Stimulated activated CD8-positive, alpha-beta memory T cell treated with anti-CD3 and anti-CD28 coated beads, Interleukin-4, amount 100 ng/mL, for 1 hour (primary cell): ENCODE results near the gene LPCAT2.
"Not testable (repeated sequence)": the region's sequence is repeated elsewhere in the genome, so short reads cannot be mapped to it uniquely, and the experiment has no call there.

Experiments used
- DNase-seq, 2 donors: peaks; one replicate each; pipeline ENCODE4 v3.0.0-alpha.2; 2020; ENCODE audit warnings: low read depth in 2 of 2, low spot score in 1 of 2

The LPCAT2 gene

DNA sequence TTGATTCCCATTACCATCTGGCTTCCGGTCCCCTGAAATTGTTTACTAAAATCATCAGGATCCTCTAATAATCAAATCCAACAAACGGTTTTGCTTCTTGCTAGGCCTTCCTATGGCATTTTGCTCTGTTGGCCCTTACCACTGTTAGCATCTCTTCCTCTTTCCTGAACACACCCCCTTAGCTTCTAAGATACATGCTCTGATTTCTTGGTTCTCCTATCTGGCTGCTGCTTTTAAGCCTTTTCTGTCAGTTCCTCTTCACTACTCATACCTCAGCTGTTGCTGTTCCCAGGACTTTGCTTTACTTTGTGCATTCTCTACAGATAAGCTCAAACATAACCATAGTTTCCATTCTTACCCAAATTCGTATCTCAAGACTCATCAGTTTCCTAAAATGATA lies 69.0 kb downstream of the LPCAT2 start:
- DNase-seq = no peak

DNA sequence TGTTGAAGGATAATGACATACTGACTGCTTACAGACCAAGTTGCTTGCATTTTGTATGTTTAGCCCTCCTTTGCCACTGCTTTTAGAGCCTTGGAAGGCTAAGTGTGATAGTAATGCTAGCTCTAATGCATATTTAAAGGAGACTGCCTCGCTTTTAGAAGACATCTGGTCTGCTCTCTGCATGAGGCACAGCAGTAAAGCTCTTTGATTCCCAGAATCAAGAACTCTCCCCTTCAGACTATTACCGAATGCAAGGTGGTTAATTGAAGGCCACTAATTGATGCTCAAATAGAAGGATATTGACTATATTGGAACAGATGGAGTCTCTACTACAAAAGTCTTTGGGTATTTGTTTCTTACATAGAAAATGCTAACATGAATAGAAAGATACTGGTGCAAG lies 76.8 kb downstream of the LPCAT2 start:
- DNase-seq = no peak

DNA sequence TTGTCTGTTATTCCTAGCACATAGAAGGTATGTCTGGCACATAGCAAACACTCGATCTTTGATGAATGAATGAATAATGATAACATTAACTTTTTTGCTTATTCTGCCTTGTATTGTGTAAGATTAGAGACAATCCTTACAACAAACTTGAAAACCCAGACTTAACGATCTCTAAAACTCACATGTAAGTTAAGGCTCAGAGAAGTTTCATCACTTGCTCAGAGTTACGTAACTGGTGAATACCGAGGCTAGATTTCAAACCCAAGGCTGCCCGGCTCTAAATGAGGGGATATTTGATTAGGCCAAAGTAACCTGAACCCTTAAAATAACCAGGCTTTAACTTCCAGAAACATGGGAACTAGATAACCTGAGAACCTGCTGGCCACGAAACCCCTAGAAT lies 79.9 kb downstream of the LPCAT2 start:
- no peak for DNase-seq

DNA sequence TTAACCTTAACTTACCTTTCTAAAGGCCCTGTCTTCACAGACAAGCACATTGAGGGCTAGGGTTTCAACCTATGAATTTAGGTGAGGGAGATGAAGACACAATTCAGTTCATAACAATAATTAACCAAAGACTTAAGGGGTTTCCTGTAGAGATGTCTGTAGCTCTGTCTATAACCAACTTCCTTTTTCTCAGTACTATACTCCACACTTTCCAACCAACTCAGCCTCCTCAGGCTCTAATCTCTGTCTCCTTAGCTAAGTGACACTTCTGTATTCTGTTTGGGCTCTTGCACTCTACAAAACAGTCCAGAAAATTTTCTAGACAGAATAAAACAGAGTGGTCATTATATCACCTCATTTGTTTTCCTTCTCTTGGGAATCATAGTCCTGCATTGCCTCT lies 83.4 kb downstream of the LPCAT2 start:
- no peak for DNase-seq

DNA sequence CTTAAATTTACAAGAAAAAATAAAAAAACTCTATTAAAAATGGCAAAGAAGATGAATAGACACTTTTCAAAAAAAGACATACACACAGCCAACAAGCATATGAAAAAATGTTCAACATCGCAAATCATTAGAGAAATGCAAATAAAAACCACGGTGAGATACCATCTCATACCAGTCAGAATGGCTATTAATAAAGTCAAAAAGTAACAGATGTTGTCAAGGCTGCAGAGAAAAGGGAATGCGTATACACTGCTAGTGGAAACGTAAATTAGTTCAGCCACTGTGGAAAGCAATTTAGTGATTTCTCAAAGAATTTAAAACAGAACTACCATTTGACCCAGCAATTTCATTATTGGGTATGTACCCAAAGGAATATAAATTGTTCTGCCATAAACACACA lies 89.1 kb downstream of the LPCAT2 start:
- DNase-seq = no peak

DNA sequence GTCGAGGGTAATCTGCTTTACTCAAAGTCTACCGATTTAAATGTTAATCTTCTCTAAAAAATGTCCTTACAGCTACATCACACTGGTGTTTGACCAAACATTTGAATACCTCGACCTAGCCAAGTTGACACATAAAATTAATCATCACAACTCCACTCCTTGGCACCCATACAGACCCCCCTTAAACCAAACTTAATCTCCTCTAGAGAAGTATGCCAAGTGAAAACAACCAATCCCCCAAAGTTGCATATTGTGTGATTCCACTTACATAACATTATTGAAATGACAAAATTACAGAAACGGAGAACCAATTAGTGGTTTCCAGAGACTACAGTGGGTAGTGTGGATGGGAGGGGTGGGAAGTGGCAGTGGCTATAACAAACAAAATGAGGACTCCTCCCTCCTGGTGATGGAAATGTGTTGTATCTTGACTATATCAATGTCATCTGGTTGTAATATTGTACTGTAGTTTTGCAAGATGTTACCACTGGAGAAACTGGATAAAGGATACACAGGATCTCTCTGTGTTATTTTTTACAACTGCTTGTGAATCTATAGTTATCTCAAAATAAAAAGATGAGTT lies 97.0 kb downstream of the LPCAT2 start:
- no peak for DNase-seq

DNA sequence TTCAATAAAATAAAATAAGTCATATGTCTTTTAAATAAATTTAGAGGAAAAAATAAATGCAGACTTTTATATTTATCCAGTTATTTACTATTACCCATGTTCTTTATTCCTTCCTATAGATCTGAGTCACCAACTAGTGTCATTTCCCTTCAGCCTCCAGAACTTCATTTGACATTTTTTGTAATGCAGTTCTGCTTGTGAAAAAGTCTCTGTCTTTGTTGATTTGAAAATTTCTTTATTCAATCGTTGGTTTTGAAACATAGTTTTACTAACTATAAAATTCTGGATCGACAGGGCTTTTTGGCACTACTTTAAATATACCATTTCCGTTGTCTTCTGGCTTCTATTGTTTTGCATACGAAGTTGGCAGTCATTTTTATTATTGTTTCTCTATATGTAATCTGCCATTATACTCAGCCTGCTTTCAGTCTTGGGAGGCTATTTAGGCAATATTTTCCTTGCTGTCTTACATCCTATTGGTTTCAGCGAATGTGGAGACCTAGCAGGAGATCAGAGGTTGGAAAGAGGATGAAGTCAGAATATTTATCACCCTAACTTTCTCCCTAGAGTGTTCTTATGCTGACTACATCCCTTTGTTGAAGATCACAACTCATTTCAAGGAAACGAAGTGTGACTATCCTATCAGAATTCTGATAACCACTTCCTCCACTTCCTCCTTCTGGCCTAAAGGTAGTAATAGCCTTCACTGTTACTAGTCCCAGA lies 104.9 kb downstream of the LPCAT2 start:
- no peak for DNase-seq

DNA sequence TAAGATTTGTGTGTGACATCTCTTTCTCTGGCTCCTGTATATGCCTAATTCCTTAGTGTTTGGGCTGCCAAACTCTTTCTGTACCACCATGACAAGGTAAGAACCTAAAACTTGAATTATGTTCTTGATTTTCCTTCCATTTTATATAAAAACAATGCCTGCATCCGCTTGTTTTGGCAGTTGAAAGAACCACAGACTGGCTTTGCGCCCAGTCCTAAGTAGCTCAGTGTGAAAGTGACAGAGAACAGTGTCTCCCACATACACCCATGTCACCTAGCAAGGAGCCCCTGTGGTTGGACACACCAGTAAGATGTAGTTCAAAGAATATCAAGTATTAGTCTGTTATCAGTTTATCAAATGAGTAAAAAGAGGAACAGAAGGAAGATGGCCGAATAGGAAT lies 106.2 kb downstream of the LPCAT2 start:
- no peak for DNase-seq

DNA sequence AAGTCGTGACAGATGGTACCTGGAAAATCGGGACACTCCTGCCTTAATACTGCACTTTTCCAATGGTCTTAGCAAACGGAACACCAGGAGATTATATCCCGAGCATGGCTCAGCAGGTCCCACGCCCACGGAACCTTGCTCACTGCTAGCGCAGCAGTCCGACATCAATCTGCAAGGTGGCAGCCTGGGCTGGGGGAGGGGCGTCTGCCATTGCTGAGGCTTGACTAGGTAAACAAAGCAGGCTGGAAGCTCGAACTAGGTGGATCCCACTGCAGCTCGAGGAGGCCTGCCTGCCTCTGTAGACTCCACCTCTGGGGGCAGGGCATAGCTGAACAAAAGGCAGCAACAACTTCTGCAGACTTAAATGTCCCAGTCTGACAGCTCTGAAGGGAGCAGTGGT lies 106.8 kb downstream of the LPCAT2 start:
- DNase-seq = not testable (repeated sequence)

DNA sequence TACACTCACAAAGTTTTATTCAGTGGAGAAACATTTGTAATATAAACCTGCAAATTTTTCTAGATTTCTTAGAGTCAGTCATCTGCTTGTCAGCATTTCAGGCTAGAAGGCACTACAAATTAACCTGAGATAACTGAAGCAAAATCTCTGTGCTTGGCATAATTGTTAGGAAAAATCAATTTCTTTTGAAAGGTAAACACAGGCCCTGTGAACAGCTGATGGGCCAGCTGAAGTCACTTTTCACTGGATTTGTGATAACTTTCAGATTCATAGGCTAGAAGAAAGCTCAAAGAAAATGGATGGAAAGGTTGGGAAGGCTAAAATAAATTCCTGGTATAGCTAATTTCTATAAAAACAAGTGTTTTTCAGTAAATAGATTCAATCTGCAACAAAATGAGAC lies 112.9 kb downstream of the LPCAT2 start:
- no peak for DNase-seq

DNA sequence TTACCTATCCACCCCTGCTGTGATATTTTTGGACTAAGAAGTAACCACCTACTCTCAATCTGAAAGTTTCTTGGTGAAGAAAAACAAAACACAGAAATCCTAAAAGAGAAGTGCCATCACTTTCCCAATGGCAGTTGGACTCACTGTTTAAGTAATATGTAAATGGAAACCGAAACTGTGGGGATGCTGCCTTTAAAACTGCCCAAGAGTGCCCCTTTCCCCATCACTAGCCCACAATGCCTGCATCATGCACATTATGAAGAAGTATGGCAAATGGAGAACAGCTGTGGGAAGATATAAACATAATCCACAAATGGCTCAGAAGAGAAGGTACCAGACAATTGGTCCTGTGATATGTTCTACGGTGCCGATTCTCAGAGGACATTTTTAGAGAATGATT lies 113.4 kb downstream of the LPCAT2 start:
- no peak for DNase-seq

DNA sequence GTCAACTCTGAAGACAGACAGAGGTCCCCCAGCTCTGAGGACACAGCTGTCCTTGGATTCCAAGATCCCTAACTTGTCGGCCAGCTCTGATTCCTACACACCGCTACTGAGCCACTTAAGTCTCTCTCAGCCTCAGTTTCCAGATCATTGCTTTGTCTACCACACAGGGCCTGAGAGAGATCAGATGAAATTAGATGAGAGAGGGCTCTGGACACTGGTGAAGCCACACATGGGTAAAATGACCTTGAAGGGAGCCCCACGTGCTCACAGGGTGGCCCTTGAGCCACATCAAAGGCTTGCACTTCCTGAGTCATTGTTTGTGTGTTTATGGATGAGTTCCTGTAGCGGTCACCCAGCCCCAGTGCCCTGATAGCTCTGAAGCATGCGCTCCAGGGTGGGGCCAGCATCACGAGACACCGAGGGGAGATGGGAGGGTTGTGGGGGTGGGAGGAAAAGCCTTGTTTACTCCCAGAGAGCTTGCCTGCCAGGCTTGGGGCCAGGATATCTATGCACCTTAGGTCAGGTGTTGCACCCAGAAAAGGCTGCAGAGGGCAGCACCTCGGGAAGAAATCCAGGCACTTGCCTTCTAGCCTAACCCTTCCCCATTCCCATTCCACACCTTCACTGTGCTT lies 114.2 kb downstream of the LPCAT2 start:
- no peak for DNase-seq

DNA sequence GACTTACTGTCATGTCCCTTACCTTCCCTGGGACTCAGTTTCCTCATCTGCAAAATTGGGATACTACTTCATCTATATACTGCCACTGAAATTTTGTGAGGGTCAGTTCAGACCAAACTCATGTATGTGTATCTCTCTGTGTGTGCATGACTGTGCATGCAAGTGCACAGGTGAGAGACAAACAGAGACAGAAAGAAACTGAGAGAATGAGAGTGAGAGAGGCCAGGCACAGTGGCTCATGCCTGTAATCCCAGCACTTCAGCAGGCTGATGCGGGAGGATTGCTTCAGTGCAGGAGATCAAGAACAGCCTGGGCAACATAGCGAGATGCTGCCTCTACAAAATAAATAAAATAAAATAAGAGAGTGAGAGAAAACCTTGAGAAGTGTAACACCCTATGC lies 114.8 kb downstream of the LPCAT2 start:
- no peak for DNase-seq

DNA sequence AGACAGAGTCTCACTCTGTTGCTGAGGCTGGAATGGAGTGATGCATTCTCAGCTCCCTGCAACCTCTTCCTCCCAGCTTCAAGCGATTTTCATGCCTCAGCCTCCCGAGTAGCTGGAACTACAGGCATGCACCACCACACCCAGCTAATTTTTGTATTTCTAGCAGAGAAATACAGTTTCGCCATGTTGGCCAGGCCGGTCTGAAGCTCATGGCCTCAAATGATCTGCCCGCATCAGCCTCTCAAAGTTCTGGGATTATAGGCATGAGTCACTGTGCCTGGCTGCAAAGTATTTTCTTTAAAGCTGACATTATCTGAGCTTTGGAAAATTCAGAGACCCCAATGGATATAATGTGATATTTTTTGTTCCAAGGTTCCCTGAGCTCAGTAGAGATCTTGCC lies 115.8 kb downstream of the LPCAT2 start:
- no peak for DNase-seq

DNA sequence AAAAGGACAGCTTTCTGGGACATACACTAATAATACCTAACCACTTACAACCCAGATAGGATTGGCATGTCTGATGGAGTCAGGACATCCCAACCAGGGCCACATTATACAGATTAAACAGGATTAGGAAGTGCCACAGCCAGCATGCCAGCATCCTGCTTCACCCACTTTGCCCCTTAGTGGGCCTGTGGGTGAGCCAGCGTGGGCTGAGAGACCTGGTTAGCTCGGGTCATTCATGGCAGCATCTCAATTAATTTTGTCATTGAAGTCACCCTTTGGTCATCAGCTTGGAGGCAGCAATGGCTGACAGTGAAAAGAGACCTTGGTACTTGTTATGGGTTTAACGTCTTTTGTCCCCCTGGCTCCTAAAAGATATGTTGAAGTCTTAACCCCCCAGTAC lies 117.0 kb downstream of the LPCAT2 start:
- no peak for DNase-seq

DNA sequence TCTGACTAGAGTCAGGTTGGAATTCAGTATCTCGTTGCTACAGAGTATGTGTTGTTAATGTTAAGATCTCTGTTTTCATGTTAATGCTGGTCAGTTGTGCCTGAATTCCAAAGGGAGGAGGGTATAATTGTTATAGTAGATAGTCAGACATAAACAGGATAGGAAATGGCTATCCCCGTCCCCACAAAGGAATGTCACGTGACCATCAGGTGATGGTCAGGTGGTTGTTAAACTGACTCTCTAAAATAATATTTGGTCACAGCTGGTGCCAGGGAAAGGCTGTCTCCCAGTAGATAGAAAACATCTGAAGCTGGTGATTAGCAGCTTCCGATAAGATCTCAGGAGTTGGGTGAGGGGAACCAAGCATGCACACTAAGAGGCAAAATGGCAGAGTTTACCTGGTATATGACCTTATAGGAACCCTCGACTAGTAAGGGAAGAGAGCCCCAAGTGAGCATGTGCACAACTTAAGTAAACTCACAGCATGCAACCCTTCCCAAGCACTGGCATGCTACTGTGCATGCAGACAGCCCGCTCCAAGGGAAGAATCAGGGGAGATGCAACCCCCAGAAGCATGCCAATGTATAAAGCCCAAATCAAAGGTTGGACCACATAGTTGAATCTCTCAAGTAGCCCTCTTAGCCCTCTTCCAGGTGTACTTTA lies 119.6 kb downstream of the LPCAT2 start:
- no peak for DNase-seq

DNA sequence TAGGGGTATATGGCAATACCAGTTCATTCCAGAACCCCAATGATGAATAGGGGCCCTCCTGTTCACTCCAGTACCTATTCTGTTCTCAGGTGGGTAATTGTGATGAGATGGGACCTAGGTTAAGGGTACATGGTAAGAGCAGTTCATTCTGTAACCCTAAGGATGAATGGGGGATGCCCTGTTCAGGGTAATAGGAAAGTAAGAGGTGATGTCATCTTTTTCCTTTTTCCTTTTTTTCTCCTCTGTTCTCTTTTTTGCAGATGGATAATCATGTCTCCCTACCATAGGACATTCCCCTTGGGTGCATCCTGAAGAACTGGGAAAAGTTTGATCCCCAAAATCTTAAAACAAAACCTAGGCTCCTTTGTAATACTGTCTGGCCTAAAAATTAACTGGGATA lies 121.9 kb downstream of the LPCAT2 start:
- no peak for DNase-seq

DNA sequence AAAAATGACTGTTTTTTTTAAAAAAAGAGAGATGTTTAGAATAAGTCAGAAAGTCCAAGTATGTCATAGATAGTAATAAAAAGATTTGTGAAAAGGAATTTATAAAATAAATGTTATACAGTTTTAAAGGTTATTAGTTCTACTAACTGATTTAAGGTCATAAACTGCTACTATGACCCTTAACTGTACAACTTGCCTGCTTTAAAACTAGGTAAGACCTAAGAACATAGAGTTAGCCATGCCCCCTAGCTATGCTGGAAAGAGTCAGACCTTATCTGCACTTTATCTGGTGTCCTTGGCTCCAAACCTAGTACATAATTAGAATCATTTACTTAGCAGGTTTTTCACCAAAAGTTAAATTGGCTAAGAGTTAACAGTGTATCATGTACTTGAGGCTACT lies 123.4 kb downstream of the LPCAT2 start:
- DNase-seq = no peak

DNA sequence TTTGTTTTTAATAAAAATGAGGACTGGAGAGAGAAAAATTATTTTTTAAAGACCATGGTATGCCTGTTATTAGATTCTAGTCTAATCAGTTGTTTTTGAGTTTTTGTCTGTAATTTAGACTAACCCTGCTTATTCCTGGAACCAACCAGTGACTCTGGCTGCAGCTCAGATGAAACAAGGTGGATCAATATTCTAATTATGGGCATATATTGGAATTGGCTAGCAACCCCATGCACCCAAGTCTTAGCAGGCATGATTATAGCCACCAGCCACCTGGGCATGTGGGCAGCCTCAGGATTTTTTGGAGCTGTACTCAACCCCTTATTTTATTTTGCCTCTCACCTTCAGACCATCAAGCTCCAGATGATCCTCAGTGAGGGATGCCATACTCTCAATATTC lies 125.3 kb downstream of the LPCAT2 start:
- no peak for DNase-seq
